Peyer's patch (tissue), 4 donors: Measurements from ENCODE around the gene ALDOB. TPM values are rescaled to one million over a fixed set of nuclear protein-coding genes. Genes with fewer than 3 reads are reported as not detected.

Experiments
- DNase-seq, 3 donors: peaks; one replicate each; pipeline ENCODE4 v3.0.0-alpha.2; 2017 to 2019
- H3K27ac ChIP-seq, 4 donors: fragments of 200-600 bp; sonication (generic); one replicate each; pipeline ENCODE4 v1.5.1; 2016 to 2019
- H3K27me3 ChIP-seq, 2 donors: fragments of 200-600 bp; sonication (generic); one replicate each; pipeline ENCODE4 v1.5.1; 2019
- H3K36me3 ChIP-seq, 3 donors: fragments of 200-600 bp; sonication (generic); one replicate each; pipeline ENCODE4 v1.5.1; 2016 to 2019
- H3K4me1 ChIP-seq, 4 donors: fragments of 200-600 bp; sonication (generic); one replicate each; pipeline ENCODE4 v1.5.1; 2016 to 2019
- H3K4me3 ChIP-seq, 4 donors: fragments of 200-600 bp; sonication (generic); 1 replicate in 3 of 4; 2 replicates in 1 of 4; pipeline ENCODE4 v1.5.1; 2016 to 2019; ENCODE audit warnings: mild to moderate bottlenecking in 1 of 4
- H3K9me3 ChIP-seq, 4 donors: fragments of 200-600 bp; sonication (generic); one replicate each; pipeline ENCODE4 v1.5.1; 2016 to 2019; ENCODE audit warnings: mild to moderate bottlenecking in 1 of 4
- POLR2A ChIP-seq, 2 donors: fragments of 450-650 bp; IDR thresholded peaks; one replicate each; pipeline ENCODE4 v1.5.1; 2017; ENCODE audit warnings: antibody characterized with exemption in 2 of 2, mild to moderate bottlenecking in 2 of 2, moderate library complexity in 2 of 2
- total RNA-seq, 4 donors: library from RNA; depleted of rRNA; stranded (reverse); fragments of >200 nt; gene quantifications; one replicate each; pipeline ENCODE4 v1.1.0, GENCODE V29; 2016
- TF ChIP-seq, protein P1 (sequence below), 6 experiments: fragments of 450-650 bp in 4 of 6; fragments of 200-600 bp in 2 of 6; sonication (generic) in 1 of 6; IDR thresholded peaks; one replicate each; pipeline ENCODE4 v1.5.1; 2017 to 2019; ENCODE audit warnings: antibody characterized with exemption in 6 of 6, mild to moderate bottlenecking in 3 of 6, moderate library complexity in 1 of 6

The ALDOB gene
- total RNA-seq, 4 donors from 2014 or later: 852 to 11,538 (median 10,067) TPM

GRCh38 chr9:101429736-101430135 lies 5.8 kb downstream of the ALDOB start:
- no peak for DNase-seq
- Histone ChIP-seq H3K36me3 (peaks cover 0 to 68% (median 0%) of the 10 kb centered on the region in 3 donors), H3K4me3 (no peak overlapping the region), H3K27ac (peak overlapping the region in 1 of 4 donors; percentile 83), H3K27me3 (no peaks in the 10 kb centered on the region), H3K9me3 (no peaks in the 10 kb centered on the region), H3K4me1 (peaks cover 0 to 5% (median 0%) of the 10 kb centered on the region in 4 donors)
- no peak for TF ChIP-seq POLR2A (IDR thresholded peaks at IDR 0.05)
- TF ChIP-seq, protein P1, sequence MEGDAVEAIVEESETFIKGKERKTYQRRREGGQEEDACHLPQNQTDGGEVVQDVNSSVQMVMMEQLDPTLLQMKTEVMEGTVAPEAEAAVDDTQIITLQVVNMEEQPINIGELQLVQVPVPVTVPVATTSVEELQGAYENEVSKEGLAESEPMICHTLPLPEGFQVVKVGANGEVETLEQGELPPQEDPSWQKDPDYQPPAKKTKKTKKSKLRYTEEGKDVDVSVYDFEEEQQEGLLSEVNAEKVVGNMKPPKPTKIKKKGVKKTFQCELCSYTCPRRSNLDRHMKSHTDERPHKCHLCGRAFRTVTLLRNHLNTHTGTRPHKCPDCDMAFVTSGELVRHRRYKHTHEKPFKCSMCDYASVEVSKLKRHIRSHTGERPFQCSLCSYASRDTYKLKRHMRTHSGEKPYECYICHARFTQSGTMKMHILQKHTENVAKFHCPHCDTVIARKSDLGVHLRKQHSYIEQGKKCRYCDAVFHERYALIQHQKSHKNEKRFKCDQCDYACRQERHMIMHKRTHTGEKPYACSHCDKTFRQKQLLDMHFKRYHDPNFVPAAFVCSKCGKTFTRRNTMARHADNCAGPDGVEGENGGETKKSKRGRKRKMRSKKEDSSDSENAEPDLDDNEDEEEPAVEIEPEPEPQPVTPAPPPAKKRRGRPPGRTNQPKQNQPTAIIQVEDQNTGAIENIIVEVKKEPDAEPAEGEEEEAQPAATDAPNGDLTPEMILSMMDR (IDR thresholded peaks at IDR 0.05): no peak

DNA sequence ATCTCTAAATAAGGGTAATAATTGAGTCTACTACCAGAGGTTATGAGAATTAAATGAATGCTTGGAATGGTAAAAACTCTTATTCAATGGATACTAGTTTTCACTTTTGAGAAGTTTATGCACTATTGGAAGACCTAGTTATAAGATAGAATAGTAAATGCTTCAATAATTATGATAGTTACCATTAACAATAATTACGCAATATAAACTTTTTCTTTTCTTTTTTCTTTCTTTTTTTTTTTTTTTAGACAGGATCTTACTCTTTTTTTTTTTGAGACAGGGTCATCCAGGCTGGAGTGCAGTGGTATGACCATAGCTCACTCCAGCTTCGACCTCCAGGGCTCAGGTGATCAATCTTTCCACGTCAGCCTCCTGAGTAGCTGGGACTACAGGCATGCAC lies 6.7 kb downstream of the ALDOB start:
- no peaks in the 10 kb centered on the region for H3K9me3 ChIP-seq
- TF ChIP-seq, protein P1 (IDR thresholded peaks at IDR 0.05): no peak
- TF ChIP-seq POLR2A (IDR thresholded peaks at IDR 0.05): no peak
- H3K36me3 ChIP-seq: peaks cover 0 to 67% (median 0%) of the 10 kb centered on the region in 3 donors
- no peak overlapping the region for H3K4me3 ChIP-seq
- H3K27me3 ChIP-seq: no peaks in the 10 kb centered on the region
- peaks cover 0 to 5% (median 0%) of the 10 kb centered on the region in 4 donors for H3K4me1 ChIP-seq
- peak overlapping the region in 2 of 4 donors; percentile 13 to 36 for H3K27ac ChIP-seq
- DNase-seq: no peak

DNA sequence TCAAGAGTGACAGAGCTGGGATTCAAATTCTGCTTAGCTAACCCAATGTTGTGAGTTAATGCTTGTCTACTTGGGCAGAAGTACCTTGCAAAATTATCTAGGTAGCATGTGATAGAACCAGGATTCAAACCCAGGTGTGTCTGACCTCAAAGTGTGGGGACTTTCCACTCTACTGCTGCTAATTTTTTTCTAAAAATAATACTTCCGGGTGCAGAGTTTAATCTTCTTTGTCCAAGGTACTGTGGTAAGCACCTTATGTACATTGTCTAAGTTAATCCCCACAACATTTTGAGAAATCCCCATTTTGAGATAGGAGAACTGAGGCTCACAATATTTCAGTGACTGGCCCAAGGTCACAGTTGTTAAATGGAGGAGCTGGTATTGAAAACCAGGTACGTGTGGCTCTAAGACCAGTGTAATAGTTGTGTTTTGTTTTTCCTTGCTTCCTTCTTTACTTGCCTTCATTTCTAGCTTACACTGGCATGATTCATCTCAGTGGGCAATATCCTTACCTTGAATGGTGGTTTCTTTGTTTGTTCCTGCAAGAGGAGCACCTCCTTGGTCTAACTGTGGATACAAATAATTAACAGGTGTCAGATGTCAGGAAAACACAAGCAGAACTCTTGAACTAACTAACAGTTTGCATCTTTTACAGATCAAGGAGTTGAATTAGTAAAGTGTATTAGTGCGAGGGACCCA lies 7.5 kb downstream of the ALDOB start:
- no peak for DNase-seq
- peak overlapping the region in 2 of 4 donors; percentile 13 to 54 for H3K27ac ChIP-seq
- peaks cover 0 to 5% (median 0%) of the 10 kb centered on the region in 4 donors for H3K4me1 ChIP-seq
- H3K9me3 ChIP-seq: no peaks in the 10 kb centered on the region
- H3K27me3 ChIP-seq: no peaks in the 10 kb centered on the region
- no peak overlapping the region for H3K4me3 ChIP-seq
- TF ChIP-seq, protein P1 (IDR thresholded peaks at IDR 0.05): no peak
- no peak for TF ChIP-seq POLR2A (IDR thresholded peaks at IDR 0.05)
- peaks cover 0 to 72% (median 0%) of the 10 kb centered on the region in 3 donors for H3K36me3 ChIP-seq

GRCh38 chr9:101427358-101427757 lies 8.2 kb downstream of the ALDOB start:
- peaks cover 0 to 76% (median 0%) of the 10 kb centered on the region in 3 donors for H3K36me3 ChIP-seq

DNA sequence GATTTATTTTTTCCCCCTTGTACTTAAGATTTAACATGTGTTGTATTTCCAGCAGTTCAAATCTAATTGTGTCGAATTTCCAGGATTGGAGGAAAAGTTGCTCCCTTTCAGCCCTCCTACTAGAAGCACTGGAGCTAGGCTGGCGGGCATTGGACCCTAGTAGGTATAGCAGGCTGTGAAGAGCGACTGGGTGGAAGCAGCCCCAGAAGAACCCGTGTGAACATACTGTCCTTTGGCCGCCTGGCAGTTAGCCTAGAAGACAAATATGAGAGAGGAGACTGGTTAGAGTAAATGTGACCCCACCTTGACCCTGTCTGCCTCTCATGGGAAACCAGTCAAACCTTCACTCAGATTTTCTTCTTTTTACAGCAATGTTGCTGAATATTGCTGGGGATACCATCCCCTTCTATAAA lies 13.9 kb downstream of the ALDOB start:
- Histone ChIP-seq H3K9me3 (no peaks in the 10 kb centered on the region), H3K27ac (no peak overlapping the region), H3K36me3 (peaks cover 0 to 33% (median 0%) of the 10 kb centered on the region in 3 donors), H3K27me3 (no peaks in the 10 kb centered on the region), H3K4me1 (peaks cover 0 to 3% (median 0%) of the 10 kb centered on the region in 4 donors), H3K4me3 (no peak overlapping the region)
- DNase-seq: peak in 1 of 3 donors; percentile 51
- no peak for TF ChIP-seq POLR2A (IDR thresholded peaks at IDR 0.05)
- TF ChIP-seq, protein P1 (IDR thresholded peaks at IDR 0.05): no peak

More at GRCh38 chr9:101427358-101427757, 8.2 kb downstream of the ALDOB start:
- DNase-seq: no peak
- Histone ChIP-seq H3K27ac (peak overlapping the region in 3 of 4 donors; percentile 1 to 54 (median 13)), H3K4me3 (no peak overlapping the region), H3K27me3 (no peaks in the 10 kb centered on the region), H3K4me1 (peaks cover 0 to 5% (median 0%) of the 10 kb centered on the region in 4 donors), H3K9me3 (no peaks in the 10 kb centered on the region)
- no peak for TF ChIP-seq POLR2A (IDR thresholded peaks at IDR 0.05)
- TF ChIP-seq, protein P1 (IDR thresholded peaks at IDR 0.05): no peak
